GM12873 (cell line): ENCODE results near the gene INPP5A.

Experiments used
- CTCF ChIP-seq: IDR thresholded peaks from 2 replicates; pipeline ENCODE4 v1.5.1; 2012; ENCODE audit warnings: low read depth, mild to moderate bottlenecking, moderate library complexity, low read length, control low read depth; ENCODE audit not compliant: insufficient read depth; ENCODE audit errors: missing control alignments

The INPP5A gene

GRCh38 chr10:132614431-132615340 lies 77.1 kb downstream of the INPP5A start:
- no peak for TF ChIP-seq CTCF

- no peak for TF ChIP-seq CTCF
These were observed 78.0 kb downstream of the INPP5A start for GRCh38 chr10:132615341-132616169.

- no peak for TF ChIP-seq CTCF
These were observed 78.8 kb downstream of the INPP5A start for GRCh38 chr10:132616170-132616995.

GRCh38 chr10:132616996-132617736 lies 79.6 kb downstream of the INPP5A start:
- TF ChIP-seq CTCF = no peak

GRCh38 chr10:132617737-132618052 lies 80.1 kb downstream of the INPP5A start:
- no peak for TF ChIP-seq CTCF

GRCh38 chr10:132618158-132618919 lies 80.8 kb downstream of the INPP5A start:
- no peak for TF ChIP-seq CTCF
